ENCODE results near the gene CBY2. TPM values are rescaled to one million over a fixed set of nuclear protein-coding genes. Genes with fewer than 3 reads are reported as not detected.

Gene CBY2
- total RNA-seq, 2 experiments from 2014 or later, result not detected

- Mint-ChIP-seq H3K36me3 (no peaks in the 10 kb centered on the region), H3K27me3 (peaks cover 2% of the 10 kb centered on the region), H3K4me1 (ENCODE audit: low read depth) (no peaks in the 10 kb centered on the region), H3K9me3 (no peaks in the 10 kb centered on the region), H3K4me3 (no peak overlapping the region), H3K27ac (no peak overlapping the region)
- ChIA-PET POLR2A (no interaction called here), CTCF (interaction anchor here (0.8 kb wide), 1 partner anchor 11 kb away, joined by 4 read pairs; no protein-coding TSS in a partner anchor)
- DNase-seq, result no peak
- intact Hi-C loops (cut with micrococcal nuclease), result no loop called here
These were observed 19.6 kb upstream of the CBY2 start for GRCh38 chr13:45682494-45683008.

DNA sequence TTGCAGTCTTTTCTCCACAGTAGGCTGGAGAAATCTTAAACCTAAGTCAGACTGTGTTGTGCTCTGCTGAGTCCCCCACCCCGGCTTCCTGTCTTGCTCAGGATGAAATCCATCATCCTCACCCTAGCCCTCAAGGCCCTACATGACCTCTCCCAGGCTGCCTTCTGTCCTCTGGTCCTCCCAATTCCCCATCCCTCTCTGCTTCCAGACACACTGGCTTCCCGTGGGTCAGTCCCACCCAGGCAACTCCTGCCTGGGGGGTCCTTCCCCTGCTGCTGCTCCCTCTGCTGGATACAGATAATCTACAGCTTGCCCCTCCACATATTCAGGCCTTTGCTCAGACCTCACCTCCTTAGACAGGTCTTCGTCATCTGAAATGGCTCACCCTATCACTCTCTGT lies 18.4 kb upstream of the CBY2 start:
- intact Hi-C loops (cut with micrococcal nuclease), result no loop called here
- H3K36me3 Mint-ChIP-seq, result no peaks in the 10 kb centered on the region
- DNase-seq, result no peak
- H3K4me3 Mint-ChIP-seq, result no peak overlapping the region
- POLR2A ChIA-PET, result no interaction called here
- CTCF ChIA-PET, result interaction anchor here (0.9 to 1.7 kb wide), 3 partner anchors 10 to 61 kb away, joined by 4 to 6 read pairs (median 5); no protein-coding TSS in a partner anchor
- no peaks in the 10 kb centered on the region for H3K27me3 Mint-ChIP-seq
- H3K4me1 Mint-ChIP-seq (ENCODE audit: low read depth), result no peaks in the 10 kb centered on the region
- H3K9me3 Mint-ChIP-seq, result no peaks in the 10 kb centered on the region
- H3K27ac Mint-ChIP-seq, result no peak overlapping the region

DNA sequence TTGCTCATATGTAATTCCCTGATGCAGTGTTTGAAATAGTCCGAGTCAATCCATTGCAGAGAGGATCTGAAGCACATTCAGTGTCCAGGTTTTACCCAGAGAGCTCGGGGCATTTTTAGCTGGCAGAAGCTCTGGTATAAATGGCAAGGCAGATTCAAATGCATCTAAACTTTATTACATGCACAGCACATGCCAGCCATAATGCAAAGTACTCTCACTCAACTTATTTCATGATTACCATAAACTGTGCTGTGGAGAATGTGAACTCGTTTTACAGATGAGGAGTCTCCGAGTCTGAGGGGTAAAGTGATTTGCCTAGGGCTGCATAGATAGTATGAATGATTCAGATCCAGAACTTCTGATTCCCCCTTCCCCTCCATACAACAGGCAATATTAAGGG lies 13.5 kb upstream of the CBY2 start:
- H3K4me1 Mint-ChIP-seq (ENCODE audit: low read depth), result no peaks in the 10 kb centered on the region
- intact Hi-C loops (cut with micrococcal nuclease), result no loop called here
- ChIA-PET POLR2A (no interaction called here), CTCF (interaction anchor here (1.3 kb wide), 1 partner anchor 66 kb away, joined by 3 read pairs; no protein-coding TSS in a partner anchor)
- H3K36me3 Mint-ChIP-seq, result no peaks in the 10 kb centered on the region
- peaks cover 4% of the 10 kb centered on the region for H3K27me3 Mint-ChIP-seq
- H3K4me3 Mint-ChIP-seq, result no peak overlapping the region
- H3K27ac Mint-ChIP-seq, result no peak overlapping the region
- DNase-seq, result no peak
- H3K9me3 Mint-ChIP-seq, result peaks cover 2% of the 10 kb centered on the region

- ChIA-PET CTCF (no interaction called here), POLR2A (no interaction called here)
- Mint-ChIP-seq H3K27ac (no peak overlapping the region), H3K36me3 (no peaks in the 10 kb centered on the region), H3K4me3 (no peak overlapping the region), H3K9me3 (peaks cover 2% of the 10 kb centered on the region), H3K27me3 (peaks cover 4% of the 10 kb centered on the region), H3K4me1 (ENCODE audit: low read depth) (peaks cover 11% of the 10 kb centered on the region)
- no peak for DNase-seq
- intact Hi-C loops (cut with micrococcal nuclease), result no loop called here
These were observed 11.5 kb upstream of the CBY2 start for GRCh38 chr13:45690636-45691035.

- H3K9me3 Mint-ChIP-seq, result peaks cover 2% of the 10 kb centered on the region
- no peaks in the 10 kb centered on the region for H3K36me3 Mint-ChIP-seq
- H3K4me1 Mint-ChIP-seq (ENCODE audit: low read depth), result peaks cover 17% of the 10 kb centered on the region
- no peak for DNase-seq
- CTCF ChIA-PET, result no interaction called here
- peaks cover 4% of the 10 kb centered on the region for H3K27me3 Mint-ChIP-seq
- H3K27ac Mint-ChIP-seq, result no peak overlapping the region
- POLR2A ChIA-PET, result no interaction called here
- no peak overlapping the region for H3K4me3 Mint-ChIP-seq
- intact Hi-C loops (cut with micrococcal nuclease), result no loop called here
These were observed 10.9 kb upstream of the CBY2 start for GRCh38 chr13:45691251-45691650.

DNA sequence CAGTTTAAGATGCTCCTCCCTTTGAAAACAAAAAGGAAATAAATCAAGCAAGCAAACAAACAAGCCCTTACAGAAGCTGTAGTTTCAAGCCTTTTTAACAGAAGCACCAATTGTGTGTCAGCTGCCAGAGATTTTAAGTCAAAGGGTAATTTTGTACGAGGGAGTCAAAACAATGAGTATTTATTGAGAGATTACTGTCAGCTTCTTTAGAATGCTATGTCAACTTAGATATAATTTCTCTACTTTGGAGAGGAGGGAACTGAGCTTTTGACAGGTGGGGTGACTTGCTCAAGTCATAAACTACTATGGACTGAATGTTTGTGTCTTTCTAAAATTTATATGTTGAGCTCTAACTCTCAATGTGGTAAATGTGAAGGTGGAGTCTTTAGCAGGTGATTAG lies 10.5 kb upstream of the CBY2 start:
- Mint-ChIP-seq H3K9me3 (peaks cover 2% of the 10 kb centered on the region), H3K4me3 (no peak overlapping the region), H3K27ac (no peak overlapping the region), H3K4me1 (ENCODE audit: low read depth) (peaks cover 20% of the 10 kb centered on the region), H3K27me3 (peaks cover 4% of the 10 kb centered on the region), H3K36me3 (no peaks in the 10 kb centered on the region)
- ChIA-PET POLR2A (no interaction called here), CTCF (interaction anchor here (1.2 kb wide), 1 partner anchor 9 kb away, joined by 6 read pairs; the partner anchor contains the start of gene CBY2)
- intact Hi-C loops (cut with micrococcal nuclease), result no loop called here
- no peak for DNase-seq

DNA sequence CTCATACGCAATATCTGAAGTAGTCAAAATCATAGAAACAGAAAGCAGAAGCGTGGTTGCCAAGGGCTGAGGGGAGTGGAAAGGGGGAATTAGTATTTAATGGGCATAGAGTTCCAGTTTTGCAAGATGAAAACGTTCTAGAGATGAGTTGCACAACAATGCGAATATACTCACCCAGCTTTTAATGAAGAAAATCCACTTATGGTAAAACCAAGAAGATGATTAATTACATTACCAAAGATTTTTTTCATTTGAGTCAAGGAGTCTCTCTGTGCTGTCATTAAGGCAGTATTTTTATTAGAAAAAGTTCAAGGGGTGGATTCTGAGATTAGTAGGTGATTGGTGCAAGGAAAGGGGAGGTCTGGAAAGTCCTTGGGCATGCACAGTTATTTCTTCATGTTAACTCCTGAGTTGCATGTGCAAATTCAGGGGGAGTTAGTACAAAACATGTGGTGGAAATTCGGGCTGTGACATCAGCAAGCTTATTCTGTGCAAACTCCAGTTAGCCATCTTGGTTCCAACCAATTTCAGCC lies 6.9 kb upstream of the CBY2 start:
- no peak overlapping the region for H3K4me3 Mint-ChIP-seq
- peak overlapping the region; percentile 78 for H3K27ac Mint-ChIP-seq
- no peaks in the 10 kb centered on the region for H3K36me3 Mint-ChIP-seq
- POLR2A ChIA-PET, result interaction anchor here (0.9 kb wide), 1 partner anchor 354 kb away, joined by 3 read pairs; the partner anchor contains the start of gene TPT1
- H3K27me3 Mint-ChIP-seq, result peaks cover 8% of the 10 kb centered on the region
- peaks cover 23% of the 10 kb centered on the region for H3K4me1 Mint-ChIP-seq (ENCODE audit: low read depth)
- intact Hi-C loops (cut with micrococcal nuclease), result loop anchor here (5.0 kb wide), 1 partner anchor 482 kb away; no protein-coding TSS in a partner anchor
- CTCF ChIA-PET, result interaction anchor here (2.0 kb wide), 1 partner anchor 72 kb away, joined by 7 read pairs; no protein-coding TSS in a partner anchor
- H3K9me3 Mint-ChIP-seq, result peaks cover 2% of the 10 kb centered on the region
- peak; percentile 68 for DNase-seq

DNA sequence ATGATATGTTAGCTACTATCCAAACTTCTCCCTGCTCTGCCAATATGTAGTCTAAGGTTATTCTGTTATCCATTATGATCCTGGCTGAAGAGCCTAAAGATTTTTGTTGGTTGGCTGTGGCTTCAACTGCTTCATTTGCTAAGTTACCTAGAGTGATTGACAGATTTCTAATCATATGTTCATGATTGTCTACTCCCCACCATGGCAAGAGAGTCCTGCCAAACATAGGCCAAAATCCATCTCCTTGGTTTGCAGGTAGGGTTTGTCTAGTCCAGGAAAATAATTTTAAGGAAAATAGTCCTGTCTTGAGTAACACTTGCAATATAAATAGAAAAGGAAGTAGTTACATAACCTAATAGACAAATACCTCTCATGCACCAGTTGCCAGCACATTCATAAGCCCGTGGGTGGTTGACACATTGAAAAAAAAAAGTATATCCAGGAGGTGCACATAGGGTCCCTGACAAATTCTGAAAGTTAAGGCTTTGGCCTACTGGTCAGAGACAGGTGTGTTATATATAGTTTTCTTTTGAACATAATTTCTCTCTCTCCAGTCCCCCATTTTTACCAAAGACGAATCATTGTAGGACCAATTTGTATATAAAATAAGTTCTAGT lies 5.4 kb upstream of the CBY2 start:
- peaks cover 2% of the 10 kb centered on the region for H3K9me3 Mint-ChIP-seq
- intact Hi-C loops (cut with micrococcal nuclease), result loop anchor here (5.0 kb wide), 1 partner anchor 481 kb away; no protein-coding TSS in a partner anchor
- H3K4me1 Mint-ChIP-seq (ENCODE audit: low read depth), result peaks cover 37% of the 10 kb centered on the region
- CTCF ChIA-PET, result no interaction called here
- DNase-seq, result no peak
- POLR2A ChIA-PET, result no interaction called here
- H3K27me3 Mint-ChIP-seq, result peaks cover 8% of the 10 kb centered on the region
- H3K4me3 Mint-ChIP-seq, result no peak overlapping the region
- no peaks in the 10 kb centered on the region for H3K36me3 Mint-ChIP-seq
- peak overlapping the region; percentile 34 for H3K27ac Mint-ChIP-seq

DNA sequence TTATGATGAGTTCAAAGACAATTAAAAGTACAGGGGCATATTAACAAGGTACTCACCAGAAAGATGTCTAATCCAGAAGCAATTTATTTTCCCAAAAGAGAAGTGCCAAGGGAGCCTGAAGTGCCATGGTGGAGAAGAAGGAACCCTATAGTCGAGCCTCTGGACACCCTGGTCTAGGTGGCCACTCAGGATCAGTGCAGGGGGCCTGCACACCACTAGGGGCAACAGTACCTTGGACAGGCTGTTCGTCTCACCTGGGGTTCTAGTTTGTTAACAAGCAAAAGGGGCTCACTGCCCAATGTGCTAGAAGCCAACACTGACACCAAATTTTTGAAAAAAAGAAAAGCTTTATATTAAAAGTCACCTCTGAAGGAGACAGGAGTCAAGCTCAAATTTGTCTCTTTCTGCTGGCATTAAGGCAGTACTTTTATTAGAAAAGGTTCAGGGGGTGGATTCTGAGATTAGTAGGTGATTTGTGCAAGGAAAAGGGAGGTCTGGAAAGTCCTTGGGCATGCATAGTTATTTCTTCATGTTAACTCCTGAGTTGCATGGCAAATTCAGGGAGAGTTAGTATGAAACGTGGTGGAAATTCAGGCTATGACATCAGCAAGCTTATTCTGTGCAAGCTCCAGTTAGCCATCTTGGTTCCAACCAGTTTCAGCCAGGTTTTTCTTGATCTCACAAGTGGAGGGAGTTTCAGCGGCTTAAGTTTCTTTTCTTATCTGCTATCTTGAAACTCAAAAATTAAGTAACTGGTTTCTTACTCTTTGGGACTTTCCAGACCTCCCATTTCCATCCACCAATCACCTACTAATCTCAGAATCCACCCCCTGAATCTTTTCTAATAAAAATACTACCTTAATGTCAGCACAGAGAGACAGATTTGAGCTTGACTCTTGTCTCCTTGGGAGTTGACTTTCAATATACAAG lies 884 bp upstream of the CBY2 start:
- Mint-ChIP-seq H3K4me1 (ENCODE audit: low read depth) (peaks cover 31% of the 10 kb centered on the region), H3K27ac (peak overlapping the region; percentile 64), H3K36me3 (no peaks in the 10 kb centered on the region), H3K27me3 (peaks cover 7% of the 10 kb centered on the region), H3K4me3 (no peak overlapping the region), H3K9me3 (no peaks in the 10 kb centered on the region)
- intact Hi-C loops (cut with micrococcal nuclease), result no loop called here
- ChIA-PET POLR2A (no interaction called here), CTCF (interaction anchor here (1.1 to 2.0 kb wide), 4 partner anchors 9 to 76 kb away, joined by 3 to 6 read pairs (median 4); no protein-coding TSS in a partner anchor)
- DNase-seq, result peak; percentile 37

- Mint-ChIP-seq H3K27ac (no peak overlapping the region), H3K9me3 (no peaks in the 10 kb centered on the region), H3K36me3 (no peaks in the 10 kb centered on the region), H3K4me1 (ENCODE audit: low read depth) (peaks cover 25% of the 10 kb centered on the region), H3K27me3 (peaks cover 7% of the 10 kb centered on the region), H3K4me3 (no peak overlapping the region)
- POLR2A ChIA-PET, result no interaction called here
- CTCF ChIA-PET, result no interaction called here
- intact Hi-C loops (cut with micrococcal nuclease), result no loop called here
- no peak for DNase-seq
These were observed 810 bp downstream of the CBY2 start for GRCh38 chr13:45702869-45703391.

- CTCF ChIA-PET, result interaction anchor here (1.5 kb wide), 1 partner anchor 80 kb away, joined by 3 read pairs; no protein-coding TSS in a partner anchor
- DNase-seq, result no peak
- H3K27ac Mint-ChIP-seq, result no peak overlapping the region
- no peaks in the 10 kb centered on the region for H3K36me3 Mint-ChIP-seq
- H3K9me3 Mint-ChIP-seq, result no peaks in the 10 kb centered on the region
- no peak overlapping the region for H3K4me3 Mint-ChIP-seq
- intact Hi-C loops (cut with micrococcal nuclease), result no loop called here
- POLR2A ChIA-PET, result no interaction called here
- H3K4me1 Mint-ChIP-seq (ENCODE audit: low read depth), result peaks cover 25% of the 10 kb centered on the region
- H3K27me3 Mint-ChIP-seq, result peaks cover 4% of the 10 kb centered on the region
These were observed 2.2 kb downstream of the CBY2 start for GRCh38 chr13:45704211-45704739.
